Fibroblast of gingiva (primary cell): ENCODE measurements around the gene MOB3C.

Experiments used
- DNase-seq: peaks from one replicate; pipeline ENCODE4 v3.0.0-alpha.2; 2011; ENCODE audit warnings: low read depth

The MOB3C gene

GRCh38 chr1:46603858-46604549 lies 12.6 kb downstream of the MOB3C start, which contains the start of gene MKNK1:
Gene MKNK1 (minus strand): TSS chr1:46604268. CDS start chr1:46583327, 20,941 bp downstream.
- DNase-seq = peak; percentile 90

DNA sequence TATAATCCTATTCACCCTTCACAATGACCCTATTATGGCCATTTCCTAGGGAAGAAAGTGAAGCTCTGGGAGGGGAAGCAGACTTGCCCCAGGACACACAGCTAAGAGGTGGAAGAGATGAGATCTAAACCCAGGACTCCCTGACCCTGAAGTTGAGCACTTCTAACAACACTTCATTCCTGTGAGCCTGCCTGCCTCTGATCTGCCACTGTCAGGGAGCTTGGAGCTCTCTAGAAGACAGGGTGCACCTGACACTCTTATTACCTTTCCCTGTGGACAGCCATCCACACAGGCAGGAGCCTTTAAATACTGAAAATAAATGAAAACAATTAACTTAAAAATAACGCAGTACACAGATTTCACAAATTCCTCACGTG lies 13.1 kb downstream of the MOB3C start:
- DNase-seq = no peak

DNA sequence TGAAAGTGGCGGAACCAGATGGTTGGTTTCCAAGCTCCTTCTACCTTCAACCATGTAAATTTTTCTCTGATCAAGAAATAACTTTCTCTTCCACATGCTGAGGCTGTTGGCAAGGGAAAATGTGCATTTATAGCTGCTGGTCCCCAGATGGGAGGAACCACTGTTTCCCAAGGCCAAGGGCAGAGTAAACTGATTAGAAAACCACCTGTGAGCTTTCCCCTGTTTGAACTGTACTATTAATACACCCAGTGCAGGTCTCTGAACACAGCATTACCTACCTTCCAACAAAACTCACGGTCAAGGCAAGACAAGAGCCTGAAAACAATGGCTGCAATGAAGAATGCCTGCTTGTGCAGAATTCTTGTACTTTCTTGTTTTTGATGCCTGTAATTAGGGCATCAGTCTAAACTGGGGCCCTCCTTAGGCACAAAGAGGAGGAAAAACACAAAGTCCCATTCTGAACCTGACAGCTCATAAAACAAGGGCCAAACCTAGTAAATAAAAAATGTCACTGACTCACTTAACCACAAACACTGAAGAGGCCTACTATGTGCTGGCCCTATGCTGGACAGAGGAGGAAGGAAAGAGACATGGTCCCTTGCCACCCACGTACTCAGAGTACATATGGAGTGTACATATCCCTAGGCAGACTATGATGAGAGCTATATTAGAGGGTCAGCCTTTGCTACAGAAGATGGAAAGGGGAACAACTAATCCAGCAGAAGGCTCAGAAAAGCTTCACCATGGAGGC lies 15.2 kb downstream of the MOB3C start:
- no peak for DNase-seq

GRCh38 chr1:46599059-46599970 lies 17.3 kb downstream of the MOB3C start:
- DNase-seq = no peak

DNA sequence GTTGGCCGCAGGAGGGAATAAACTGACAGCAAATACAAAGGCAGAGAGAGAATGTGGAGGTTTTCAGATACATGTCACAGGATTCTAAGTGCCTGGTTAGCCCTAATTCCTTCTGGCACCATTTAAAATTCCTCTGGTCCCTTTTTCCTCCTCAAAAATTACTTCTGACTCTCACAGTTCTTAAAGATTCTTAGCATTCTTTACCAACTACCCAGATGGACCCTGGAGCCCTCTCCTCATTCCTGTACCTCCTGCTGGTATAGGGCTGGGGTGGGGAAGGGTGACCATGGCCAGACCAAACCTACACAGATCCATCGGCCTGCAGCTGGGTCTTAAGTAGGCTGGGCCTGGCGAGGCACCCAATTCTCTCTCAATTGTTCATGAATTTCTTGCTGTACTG lies 19.8 kb downstream of the MOB3C start:
- no peak for DNase-seq

DNA sequence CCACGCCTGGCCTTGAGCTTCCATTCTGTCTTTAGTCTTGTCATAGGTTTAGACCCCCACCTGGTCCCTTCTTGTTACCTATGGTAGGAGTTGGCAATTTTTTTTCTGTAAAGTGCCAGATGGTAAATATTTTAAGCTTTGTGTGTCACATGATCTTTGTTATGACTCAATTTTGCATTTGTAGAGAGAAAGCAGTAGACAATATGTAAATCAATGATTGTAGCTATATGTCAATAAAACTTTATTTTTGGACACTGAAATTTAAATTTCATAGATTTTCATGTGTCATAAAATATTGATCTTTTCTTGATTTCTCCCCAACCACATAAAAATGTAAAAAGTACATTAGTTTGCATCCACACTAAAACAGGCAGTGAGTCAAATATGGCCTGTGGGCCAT lies 20.6 kb downstream of the MOB3C start:
- DNase-seq = no peak

GRCh38 chr1:46595127-46595526 lies 21.5 kb downstream of the MOB3C start:
- DNase-seq = no peak

GRCh38 chr1:46594063-46594462 lies 22.5 kb downstream of the MOB3C start:
- DNase-seq = no peak

- DNase-seq = no peak
Measured at GRCh38 chr1:46592823-46593222, 23.8 kb downstream of the MOB3C start.

DNA sequence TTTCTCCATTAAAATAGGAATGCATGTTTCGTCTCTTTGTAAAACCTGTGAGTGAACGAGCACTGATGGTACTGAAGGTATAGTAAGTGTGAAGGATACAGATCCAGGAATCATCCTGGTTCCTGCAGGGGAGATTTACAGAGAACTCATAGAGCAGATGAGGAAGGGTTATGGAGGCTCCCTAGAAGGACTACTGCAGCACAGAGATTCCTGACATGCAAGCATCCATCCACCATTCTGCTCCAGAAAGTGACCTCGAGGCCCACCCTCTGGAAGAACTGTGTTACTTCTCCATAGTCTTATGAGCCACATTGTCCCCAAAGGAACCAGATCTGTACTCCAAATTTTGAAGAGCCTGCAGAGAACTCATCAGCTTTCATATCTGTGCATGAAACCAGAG lies 27.1 kb downstream of the MOB3C start:
- DNase-seq = no peak

DNA sequence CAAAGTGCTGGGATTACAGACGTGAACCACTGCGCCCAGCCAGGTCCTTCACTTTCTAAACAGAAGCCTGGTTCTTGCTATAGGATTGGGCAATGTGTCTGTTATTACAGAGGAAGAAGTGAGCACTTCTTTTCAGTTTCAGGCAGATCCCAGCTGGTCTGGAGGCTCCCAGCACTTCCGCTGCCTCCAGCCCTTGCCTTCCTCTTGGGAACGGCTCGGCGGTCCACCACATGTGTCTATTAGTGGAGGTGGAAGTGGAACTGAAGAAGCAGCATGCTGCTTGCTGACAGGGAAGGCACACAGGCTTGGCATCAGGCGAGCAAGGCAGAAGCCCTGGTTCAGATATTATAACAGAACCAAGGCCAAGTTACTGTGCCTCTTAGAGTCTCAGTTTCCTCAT lies 29.5 kb downstream of the MOB3C start:
- no peak for DNase-seq

- no peak for DNase-seq
Measured at GRCh38 chr1:46585312-46585938, 31.2 kb downstream of the MOB3C start.

DNA sequence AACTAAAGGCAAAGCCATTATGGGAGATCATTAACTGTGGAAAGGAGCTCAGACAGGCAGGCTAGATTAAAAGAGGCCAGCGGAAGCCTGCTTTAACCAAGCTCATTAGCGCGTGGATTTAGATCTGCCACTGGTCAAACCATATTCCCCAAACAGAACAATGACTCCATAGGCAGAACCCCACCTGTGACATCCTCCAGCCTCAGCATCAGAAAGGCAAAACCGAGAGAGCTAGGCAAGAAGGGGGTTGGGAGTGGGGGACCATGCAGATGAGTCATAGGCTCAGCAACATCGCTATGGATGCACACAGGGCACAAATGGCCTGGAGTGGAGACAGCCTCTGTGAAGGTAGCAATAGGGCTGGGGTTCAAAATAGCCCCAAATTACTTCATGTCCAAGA lies 33.1 kb downstream of the MOB3C start:
- DNase-seq = no peak

- no peak for DNase-seq
Measured at GRCh38 chr1:46582972-46583371, 33.6 kb downstream of the MOB3C start.

GRCh38 chr1:46581681-46582455 lies 34.7 kb downstream of the MOB3C start:
- DNase-seq = no peak

- no peak for DNase-seq
Measured at GRCh38 chr1:46580140-46580903, 36.3 kb downstream of the MOB3C start.

GRCh38 chr1:46577671-46578070 lies 38.9 kb downstream of the MOB3C start:
- DNase-seq = no peak

DNA sequence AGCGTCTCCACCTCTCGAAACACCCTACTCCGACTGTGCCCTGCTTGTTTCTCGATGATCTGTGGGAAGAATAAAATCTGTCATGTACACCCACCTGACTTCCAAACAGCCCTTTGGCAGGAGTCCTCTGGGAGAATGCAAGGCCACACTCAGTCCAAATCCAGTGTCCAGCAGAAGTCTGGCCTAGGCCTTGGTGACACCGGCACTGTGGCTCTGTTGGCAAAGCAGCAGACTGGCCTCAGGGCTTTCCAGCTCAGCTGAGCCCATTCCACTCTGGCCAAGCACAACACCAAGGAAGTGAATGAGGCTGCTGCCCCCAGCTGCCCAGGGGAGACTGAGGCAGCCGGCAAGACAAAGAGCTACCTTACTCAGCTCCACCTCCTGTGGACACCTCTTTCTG lies 40.0 kb downstream of the MOB3C start:
- no peak for DNase-seq

GRCh38 chr1:46575778-46576177 lies 40.8 kb downstream of the MOB3C start:
- DNase-seq = no peak

- no peak for DNase-seq
Measured at GRCh38 chr1:46575300-46575699, 41.3 kb downstream of the MOB3C start.
